H1 (cell line): Measurements from ENCODE around the gene ASGR1. TPM values are rescaled to one million over a fixed set of nuclear protein-coding genes. Genes with fewer than 3 reads are reported as not detected.
A peak's percentile ranks its signal among the peaks of the same experiment; 100 is the strongest.

Experiments used
- CTCF ChIA-PET: fragments of 300-600 bp; sonication (Branson Sonifier 250); formaldehyde crosslinking; loops from one replicate; lab custom pipeline; 2021; ENCODE audit not compliant: partially characterized antibody; lab: Charles Lee
- POLR2A ChIA-PET: fragments of 300-600 bp; sonication (Branson Sonifier 250); formaldehyde crosslinking; loops from one replicate; lab custom pipeline; 2021; ENCODE audit warnings: inconsistent platforms; ENCODE audit not compliant: partially characterized antibody; lab: Charles Lee
- DNase-seq, 2 experiments: peaks; one replicate each; pipeline versions ENCODE4 v3.0.0 to v3.0.0-alpha.2; 2010 to 2022; ENCODE audit warnings: low spot score in 2 of 2, low read depth in 1 of 2, mixed read lengths in 1 of 2
- FAIRE-seq: peaks from 2 replicates; lab custom pipeline; 2011; peaks lifted over from hg19 to GRCh38; lab: Jason Lieb, UNC
- H2AFZ ChIP-seq: 2 replicates; pipeline ENCODE4 v1.8.1; 2012; ENCODE audit warnings: low read length, inconsistent platforms
- H2AK5ac ChIP-seq: 2 replicates; pipeline ENCODE4 v1.6.1; 2013; ENCODE audit warnings: low read depth, low read length
- H2BK120ac ChIP-seq: replicated peaks from 2 replicates; pipeline ENCODE3; 2013; ENCODE audit warnings: low read depth, low read length, inconsistent platforms
- H2BK12ac ChIP-seq: 2 replicates; pipeline ENCODE4 v1.6.1; 2013; ENCODE audit warnings: low read depth, low read length
- H2BK15ac ChIP-seq: 2 replicates; pipeline ENCODE4 v1.6.1; 2013; ENCODE audit warnings: low read length
- H2BK20ac ChIP-seq: 2 replicates; pipeline ENCODE4 v1.6.1; 2013; ENCODE audit warnings: low read length
- H2BK5ac ChIP-seq: 2 replicates; pipeline ENCODE4 v1.6.1; 2013; ENCODE audit warnings: low read depth, low read length
- H3K14ac ChIP-seq: 2 replicates; pipeline ENCODE4 v1.6.1; 2013; ENCODE audit warnings: inconsistent platforms; ENCODE audit not compliant: insufficient read length
- H3K18ac ChIP-seq: 2 replicates; pipeline ENCODE4 v1.6.1; 2013; ENCODE audit warnings: low read length; ENCODE audit errors: extremely low read depth
- H3K23ac ChIP-seq: 2 replicates; pipeline ENCODE4 v1.6.1; 2013; ENCODE audit warnings: inconsistent platforms; ENCODE audit not compliant: insufficient read length
- H3K23me2 ChIP-seq: 2 replicates; pipeline ENCODE4 v1.6.1; 2013; ENCODE audit warnings: low read depth, low read length
- H3K27ac ChIP-seq: 2 replicates; pipeline ENCODE4 v1.6.1; 2011; ENCODE audit warnings: low read depth, low read length, inconsistent platforms
- H3K27me3 ChIP-seq, 4 experiments: replicated peaks in 1 of 4; 1 replicate in 1 of 4; 2 replicates in 3 of 4; pipeline versions ENCODE4 v1.6.1 to v1.8.1; 2011 to 2013; ENCODE audit warnings: low read length in 3 of 4, mild to moderate bottlenecking in 3 of 4, inconsistent platforms in 2 of 4, mixed read lengths in 2 of 4, moderate library complexity in 1 of 4; ENCODE audit not compliant: control insufficient read depth in 3 of 4, insufficient read depth in 3 of 4; ENCODE audit errors: extremely low read depth in 1 of 4
- H3K36me3 ChIP-seq, 4 experiments: 2 replicates each; pipeline versions ENCODE4 v1.6.1 to v1.8.1; 2011 to 2013; ENCODE audit warnings: mild to moderate bottlenecking in 4 of 4, low read length in 3 of 4, moderate library complexity in 2 of 4, control low read depth in 1 of 4, inconsistent platforms in 1 of 4; ENCODE audit not compliant: insufficient read depth in 4 of 4, control insufficient read depth in 2 of 4
- H3K4ac ChIP-seq: replicated peaks from 2 replicates; pipeline ENCODE3; 2013; ENCODE audit warnings: low read length, low read depth, mixed read lengths, inconsistent platforms; ENCODE audit not compliant: insufficient read length
- H3K4me1 ChIP-seq, 4 experiments: replicated peaks in 1 of 4; 1 replicate in 1 of 4; 2 replicates in 3 of 4; pipeline versions ENCODE4 v1.6.1 to v1.8.1; 2011 to 2013; ENCODE audit warnings: low read length in 3 of 4, inconsistent platforms in 2 of 4, mixed read lengths in 1 of 4; ENCODE audit not compliant: insufficient read depth in 4 of 4, control insufficient read depth in 3 of 4
- H3K4me2 ChIP-seq, 2 experiments: 2 replicates each; pipeline versions ENCODE4 v1.6.1 to v1.8.1; 2011 to 2013; ENCODE audit warnings: low read depth in 2 of 2, low read length in 2 of 2, control low read depth in 1 of 2, inconsistent platforms in 1 of 2, mild to moderate bottlenecking in 1 of 2; ENCODE audit not compliant: insufficient read depth in 1 of 2
- H3K4me3 ChIP-seq, 4 experiments: fragments of 200-600, 300-600 bp in 1 of 4; sonication (generic), shearing (Covaris generic), sonication (Bioruptor Twin) in 1 of 4; 2 replicates each; pipeline versions ENCODE4 v1.5.1 to v1.8.1; 2011 to 2016; ENCODE audit warnings: low read length in 4 of 4, low read depth in 3 of 4, control low read depth in 2 of 4, inconsistent platforms in 2 of 4, mild to moderate bottlenecking in 2 of 4, mixed read lengths in 1 of 4, moderate library complexity in 1 of 4; ENCODE audit not compliant: insufficient read depth in 2 of 4; ENCODE audit errors: extremely low read depth in 1 of 4
- H3K56ac ChIP-seq: replicated peaks from 2 replicates; pipeline ENCODE3; 2013; ENCODE audit warnings: low read depth, mild to moderate bottlenecking, mixed read lengths, low read length, inconsistent platforms; ENCODE audit not compliant: insufficient read length
- H3K79me1 ChIP-seq: 2 replicates; pipeline ENCODE4 v1.6.1; 2013; ENCODE audit warnings: low read depth, low read length, control low read depth
- H3K79me2 ChIP-seq, 2 experiments: 2 replicates each; pipeline versions ENCODE4 v1.6.1 to v1.8.1; 2012 to 2013; ENCODE audit warnings: low read length in 2 of 2, mild to moderate bottlenecking in 2 of 2, inconsistent platforms in 1 of 2; ENCODE audit not compliant: insufficient read depth in 2 of 2, control insufficient read depth in 1 of 2
- H3K9ac ChIP-seq, 4 experiments: replicated peaks in 1 of 4; 1 replicate in 1 of 4; 2 replicates in 3 of 4; pipeline versions ENCODE4 v1.6.1 to v1.8.1; 2011 to 2013; ENCODE audit warnings: low read depth in 3 of 4, low read length in 3 of 4, control low read depth in 2 of 4, mild to moderate bottlenecking in 2 of 4, moderate library complexity in 2 of 4, inconsistent platforms in 1 of 4; ENCODE audit errors: extremely low read depth in 1 of 4
- H3K9me3 ChIP-seq, 2 experiments: 2 replicates each; pipeline versions ENCODE4 v1.6.1 to v1.8.1; 2012 to 2013; ENCODE audit warnings: mild to moderate bottlenecking in 2 of 2, moderate library complexity in 2 of 2, control low read depth in 1 of 2, inconsistent platforms in 1 of 2, low read depth in 1 of 2, low read length in 1 of 2, mixed read lengths in 1 of 2; ENCODE audit not compliant: insufficient read depth in 2 of 2
- H4K20me1 ChIP-seq, 2 experiments: replicated peaks in 1 of 2; 2 replicates each; pipeline versions ENCODE3 to v1.8.1; 2011 to 2013; ENCODE audit warnings: inconsistent platforms in 2 of 2, low read length in 2 of 2, mild to moderate bottlenecking in 1 of 2; ENCODE audit not compliant: insufficient read depth in 2 of 2, control insufficient read depth in 1 of 2
- H4K5ac ChIP-seq: 2 replicates; pipeline ENCODE4 v1.6.1; 2013; ENCODE audit warnings: low read length, low read depth, mixed read lengths, inconsistent platforms; ENCODE audit not compliant: insufficient read length
- H4K8ac ChIP-seq: 2 replicates; pipeline ENCODE4 v1.8.0; 2013; ENCODE audit warnings: mild to moderate bottlenecking, moderate library complexity, low read length, inconsistent platforms; ENCODE audit not compliant: insufficient read depth; ENCODE audit errors: extremely low read depth
- H4K91ac ChIP-seq: replicated peaks from 2 replicates; pipeline ENCODE3; 2013; ENCODE audit warnings: low read length, mixed read lengths, inconsistent platforms; ENCODE audit not compliant: insufficient read length
- CBX8 ChIP-seq: fragments of 300-800, 300-1000 bp; sonication (generic); IDR thresholded peaks from 2 replicates; pipeline ENCODE4 v1.7.1; 2016; ENCODE audit warnings: low read depth, low read length, borderline replicate concordance
- POLR2AphosphoS5 ChIP-seq: IDR thresholded peaks from 2 replicates; pipeline ENCODE4 v1.6.1; 2011; ENCODE audit warnings: low read depth, low read length
- POU5F1 ChIP-seq: IDR thresholded peaks from 2 replicates; pipeline ENCODE4 v1.6.1; 2011; ENCODE audit warnings: low read depth, mild to moderate bottlenecking, low read length, moderate library complexity
- WGBS, 2 experiments: shearing (Covaris generic) in 1 of 2; methylation state at CpG; one replicate each; pipeline versions ENCODE4 v1.1.6 to v1.1.7; 2013 to 2015; ENCODE audit warnings: low lambda C conversion rate in 2 of 2, mixed read lengths in 2 of 2, inconsistent platforms in 1 of 2, low coverage in 1 of 2, missing lambda C conversion rate in 1 of 2; ENCODE audit not compliant: insufficient replicate concordance in 2 of 2, insufficient coverage in 1 of 2, insufficient read length in 1 of 2; ENCODE audit errors: extremely low coverage in 1 of 2, missing lambda C conversion rate in 1 of 2; 5-methylcytosine and 5-hydroxymethylcytosine counted together
- polyA plus RNA-seq, 7 experiments: library from polyadenylated mRNA; depleted of rRNA in 3 of 7; stranded (reverse) in 5 of 7; unstranded in 2 of 7; fragments of >200 nt in 5 of 7; fragments of 200-250 nt in 2 of 7; gene quantifications; 1 replicate in 5 of 7; 2 replicates in 1 of 7; 4 replicates in 1 of 7; pipeline versions ENCODE4 v1.2.1 to v1.2.3, GENCODE V29; 2011 to 2013; ENCODE audit warnings: missing spikeins in 2 of 7, mixed read lengths in 2 of 7
- total RNA-seq: library from RNA; stranded (reverse); fragmentation: NEBNext Ultra II Directional; extraction: Animal tissue kit (Norgen Biotek cat#: 25700); gene quantifications from 2 replicates; pipeline ENCODE4 v1.2.1, GENCODE V29; 2021

The ASGR1 gene
- total and polyA plus RNA-seq, 2 of the 8 experiments (the other 6 are each of a cell fraction or from before 2014, with no cell fraction given) = 10.8 to 14.5 TPM

DNA sequence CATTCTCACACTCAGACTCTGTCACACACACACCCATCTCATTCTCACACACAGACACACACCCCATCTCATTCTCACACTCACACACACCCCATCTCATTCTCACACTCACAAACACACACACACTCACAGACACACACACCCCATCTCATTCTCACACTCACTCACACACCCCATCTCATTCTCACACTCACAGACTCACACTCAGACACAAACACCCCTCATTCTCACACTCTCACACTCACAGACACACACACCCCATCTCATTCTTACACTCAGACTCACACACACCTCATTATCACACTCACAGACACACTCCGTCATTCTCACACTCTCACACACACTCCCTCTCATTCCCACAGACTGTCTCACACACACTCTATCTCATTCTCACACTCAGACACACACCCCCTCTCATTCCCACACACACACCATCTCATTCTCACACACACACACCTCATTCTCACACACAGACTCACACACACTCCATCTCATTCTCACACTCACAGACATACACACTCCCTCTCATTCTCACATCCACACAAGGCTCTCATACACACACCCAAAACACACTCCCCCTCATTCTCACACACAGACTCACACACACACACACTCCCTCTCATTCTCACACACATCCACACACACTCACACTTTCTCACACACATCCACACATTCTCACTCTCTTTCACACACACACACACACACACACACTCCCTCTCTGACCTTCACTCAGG is 2.9 kb downstream of the ASGR1 start:
- ChIA-PET POLR2A (interaction anchor here (0.7 to 3.3 kb wide), 13 partner anchors 10 to 141 kb away, joined by 3 to 15 read pairs (median 4); partner anchors contain the start of genes DLG4 and SLC16A13), CTCF (interaction anchor here (0.7 to 4.7 kb wide), 16 partner anchors 10 to 268 kb away, joined by 3 to 50 read pairs (median 8); partner anchors contain the start of gene SLC16A11)
- no peak overlapping the region for H3K27ac ChIP-seq
- peak overlapping the region in 2 of 4 experiments; percentile 39 to 86; a peak in 4 of 8 replicates for H3K4me3 ChIP-seq
- TF ChIP-seq CBX8 (0 out of 2 replicates have a peak, but pooled peaks have one; percentile 48), POLR2AphosphoS5 (no peak), POU5F1 (no peak)
- H3K4me1 ChIP-seq = peaks cover 0 to 23% (median 11%) of the 10 kb centered on the region in 4 experiments; a peak in 6 of 7 replicates
- peak overlapping the region; percentile 46; the same call in 1 of the 2 replicates for H2AK5ac ChIP-seq
- peak overlapping the region; percentile 88; the same call in 1 of the 2 replicates for H2BK15ac ChIP-seq
- H3K79me1 ChIP-seq = peaks cover 8% of the 10 kb centered on the region; the same call in 1 of the 2 replicates
- WGBS, 2 experiments = 83 to 93% methylated on average over 1 of the region's 1 CpG
- peaks cover 38% of the 10 kb centered on the region for H3K23me2 ChIP-seq
- peak overlapping the region; percentile 77 for H3K56ac ChIP-seq
- H3K4me2 ChIP-seq = peak overlapping the region; percentile 79 to 99
- H4K8ac ChIP-seq = no peak overlapping the region
- peaks cover 0 to 28% (median 21%) of the 10 kb centered on the region in 4 experiments; a peak in 6 of 7 replicates for H3K27me3 ChIP-seq
- no peak overlapping the region for H3K18ac ChIP-seq
- H2BK12ac ChIP-seq = peak overlapping the region; percentile 91; the same call in 1 of the 2 replicates
- H4K91ac ChIP-seq = peak overlapping the region; percentile 80
- peaks cover 0 to 21% of the 10 kb centered on the region in 2 experiments for H4K20me1 ChIP-seq
- no peak overlapping the region for H2AFZ ChIP-seq
- no peak overlapping the region for H3K23ac ChIP-seq
- no peak for DNase-seq
- no peaks in the 10 kb centered on the region for H3K9me3 ChIP-seq
- FAIRE-seq = no peak
- peak overlapping the region; percentile 10; the same call in 1 of the 2 replicates for H2BK20ac ChIP-seq
- H3K79me2 ChIP-seq = no peaks in the 10 kb centered on the region
- H2BK120ac ChIP-seq = peak overlapping the region; percentile 59
- no peak overlapping the region; a peak in 1 of 7 replicates for H3K9ac ChIP-seq
- H2BK5ac ChIP-seq = no peak overlapping the region; the same call in 1 of the 2 replicates
- H3K4ac ChIP-seq = peak overlapping the region; percentile 36
- H3K14ac ChIP-seq = no peak overlapping the region
- H4K5ac ChIP-seq = no peak overlapping the region
- H3K36me3 ChIP-seq = no peaks in the 10 kb centered on the region; a peak in 1 of 8 replicates
